BLaER1 treated with 17β-estradiol and CSF1 and Interleukin-3, amounts not matched to agents 10 nM and 100 nM (cell line): Measurements from ENCODE around the gene CXCL16.

Experiments used
- H3K27ac ChIP-seq, 11 experiments: shearing (Covaris generic); formaldehyde crosslinking; 2 replicates each; pipeline ENCODE4 v1.8.1; 2022
- H3K27me3 ChIP-seq, 11 experiments: shearing (Covaris generic); formaldehyde crosslinking; 2 replicates each; pipeline ENCODE4 v1.8.1; 2022
- H3K36me3 ChIP-seq, 11 experiments: shearing (Covaris generic); formaldehyde crosslinking; 2 replicates each; pipeline ENCODE4 v1.8.1; 2022
- H3K4me1 ChIP-seq, 10 experiments: shearing (Covaris generic); formaldehyde crosslinking; 2 replicates each; pipeline ENCODE4 v1.8.1; 2022
- H3K4me2 ChIP-seq, 11 experiments: shearing (Covaris generic); formaldehyde crosslinking; 2 replicates each; pipeline ENCODE4 v1.8.1; 2022
- H3K4me3 ChIP-seq, 10 experiments: shearing (Covaris generic); formaldehyde crosslinking; 2 replicates each; pipeline ENCODE4 v1.8.1; 2022
- H3K9ac ChIP-seq, 11 experiments: shearing (Covaris generic); formaldehyde crosslinking; 2 replicates each; pipeline ENCODE4 v1.8.1; 2022
- H3K9me3 ChIP-seq, 11 experiments: shearing (Covaris generic); formaldehyde crosslinking; replicated peaks in 1 of 11; 2 replicates each; pipeline ENCODE4 v1.8.1; 2022
- H4K20me1 ChIP-seq, 11 experiments: shearing (Covaris generic); formaldehyde crosslinking; 2 replicates each; pipeline ENCODE4 v1.8.1; 2022
- Cebpa-rat ChIP-seq, 11 experiments: shearing (Covaris generic); IDR thresholded peaks; 2 replicates each; pipeline ENCODE4 v1.8.1; 2022

Gene CXCL16

DNA sequence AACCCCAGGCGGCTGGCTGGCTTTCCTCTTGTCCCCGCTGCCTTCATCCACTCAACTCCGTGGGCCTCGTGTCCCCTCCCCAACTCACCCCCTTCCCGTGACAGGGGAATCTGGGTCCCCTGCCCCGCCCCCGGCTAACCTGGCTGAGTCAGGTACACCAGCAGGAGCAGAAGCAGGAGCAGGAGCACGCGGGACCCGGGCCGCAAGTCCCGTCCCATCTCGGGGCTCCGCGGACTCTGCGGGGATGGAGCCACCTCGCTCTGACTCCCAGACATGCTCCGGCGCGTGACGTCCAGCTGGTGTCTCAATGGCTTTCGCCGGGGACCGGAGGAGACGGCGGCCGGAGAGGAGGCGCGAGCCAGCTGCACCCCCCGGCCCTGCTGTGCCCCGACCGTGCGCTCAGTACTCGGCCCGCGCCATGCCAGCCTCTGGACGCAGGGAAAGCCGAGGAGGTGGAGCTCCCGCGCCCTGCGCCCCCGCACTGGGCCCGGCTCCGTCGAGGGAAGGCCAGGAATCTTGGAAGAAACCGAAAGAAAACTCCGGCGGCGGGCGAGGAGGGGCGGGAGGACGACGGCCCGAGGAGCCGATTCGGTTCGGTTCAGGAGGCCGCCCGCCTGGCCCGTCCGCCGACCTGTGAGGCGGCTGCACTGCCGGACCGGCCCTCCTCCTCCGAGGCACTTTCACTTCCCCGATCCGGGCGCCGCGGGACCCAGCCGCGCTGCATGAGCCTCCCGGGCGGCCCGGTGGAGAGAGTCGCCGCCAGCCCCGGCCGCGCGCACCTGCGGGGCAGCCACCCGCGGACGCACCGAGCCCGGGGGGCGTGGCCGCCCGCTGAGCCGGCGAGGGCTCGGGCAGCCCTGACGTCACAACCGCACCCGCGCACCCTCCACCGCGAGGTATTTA is at the start of gene CXCL16, which contains the start of gene ZMYND15:
TSS of gene CXCL16 (minus strand) at position 807 of the 903 bp plus-strand sequence. CDS start at position 218, 589 bp downstream.
TSS of gene ZMYND15 (plus strand) at position 712 of the 903 bp plus-strand sequence. CDS start 716 bp downstream, outside the sequence.
- peak within 1 kb of the TSS in 7 of 11 experiments; percentile 18 to 89 (median 66); a peak in 13 of 22 replicates for H3K27ac ChIP-seq
- peak within 1 kb of the TSS; percentile 44 to 96 (median 77); a peak in 21 of 22 replicates for H3K9ac ChIP-seq
- peaks cover 0 to 19% (median 0%) of the 10 kb centered on the region in 11 experiments; a peak in 8 of 22 replicates for H4K20me1 ChIP-seq
- peaks cover 0 to 28% (median 0%) of the 10 kb centered on the region in 11 experiments; a peak in 5 of 22 replicates for H3K36me3 ChIP-seq
- TF ChIP-seq Cebpa-rat (IDR thresholded peaks at IDR 0.05): no peak
- peaks cover 39 to 82% (median 72%) of the 10 kb centered on the region in 11 experiments for H3K27me3 ChIP-seq
- H3K4me2 ChIP-seq: peak within 1 kb of the TSS; percentile 85 to 100 (median 98)
- peak within 1 kb of the TSS; percentile 62 to 95 (median 72) for H3K4me3 ChIP-seq
- H3K4me1 ChIP-seq: peaks cover 33 to 75% (median 54%) of the 10 kb centered on the region in 10 experiments
- no peaks in the 10 kb centered on the region for H3K9me3 ChIP-seq

GRCh38 chr17:4788807-4789700 is 49.3 kb upstream of the CXCL16 start, which contains the start of gene GLTPD2:
Gene GLTPD2, plus strand, starts transcription at chr17:4788964. Its CDS starts 48 bp downstream, at chr17:4789012.
- H3K9ac ChIP-seq: peak within 1 kb of the TSS; percentile 76 to 96 (median 86)
- peak within 1 kb of the TSS; percentile 73 to 91 (median 81) for H3K27ac ChIP-seq
- peaks cover 0 to 24% (median 9%) of the 10 kb centered on the region in 11 experiments; a peak in 11 of 22 replicates for H4K20me1 ChIP-seq
- H3K9me3 ChIP-seq: no peaks in the 10 kb centered on the region
- peak within 1 kb of the TSS; percentile 90 to 100 (median 98) for H3K4me2 ChIP-seq
- peak within 1 kb of the TSS; percentile 68 to 87 (median 76) for H3K4me3 ChIP-seq
- H3K27me3 ChIP-seq: peaks cover 25 to 63% (median 56%) of the 10 kb centered on the region in 11 experiments
- TF ChIP-seq Cebpa-rat (IDR thresholded peaks at IDR 0.05): no peak
- H3K36me3 ChIP-seq: no peaks in the 10 kb centered on the region
- peaks cover 43 to 57% (median 51%) of the 10 kb centered on the region in 10 experiments for H3K4me1 ChIP-seq

GRCh38 chr17:4788159-4788806 is 48.6 kb upstream of the CXCL16 start:
- Histone ChIP-seq H3K9ac (peak overlapping the region in 9 of 11 experiments; percentile 82 to 96 (median 86); a peak in 14 of 22 replicates), H3K9me3 (no peaks in the 10 kb centered on the region), H3K27ac (peak overlapping the region in 4 of 11 experiments; percentile 86 to 91 (median 87); a peak in 8 of 22 replicates), H3K27me3 (peaks cover 33 to 70% (median 64%) of the 10 kb centered on the region in 11 experiments), H4K20me1 (peaks cover 0 to 24% (median 9%) of the 10 kb centered on the region in 11 experiments; a peak in 11 of 22 replicates), H3K36me3 (no peaks in the 10 kb centered on the region), H3K4me3 (peak overlapping the region; percentile 68 to 87 (median 76); a peak in 16 of 20 replicates), H3K4me1 (peaks cover 43 to 57% (median 51%) of the 10 kb centered on the region in 10 experiments), H3K4me2 (peak overlapping the region; percentile 90 to 100 (median 98))
- no peak for TF ChIP-seq Cebpa-rat (IDR thresholded peaks at IDR 0.05)

DNA sequence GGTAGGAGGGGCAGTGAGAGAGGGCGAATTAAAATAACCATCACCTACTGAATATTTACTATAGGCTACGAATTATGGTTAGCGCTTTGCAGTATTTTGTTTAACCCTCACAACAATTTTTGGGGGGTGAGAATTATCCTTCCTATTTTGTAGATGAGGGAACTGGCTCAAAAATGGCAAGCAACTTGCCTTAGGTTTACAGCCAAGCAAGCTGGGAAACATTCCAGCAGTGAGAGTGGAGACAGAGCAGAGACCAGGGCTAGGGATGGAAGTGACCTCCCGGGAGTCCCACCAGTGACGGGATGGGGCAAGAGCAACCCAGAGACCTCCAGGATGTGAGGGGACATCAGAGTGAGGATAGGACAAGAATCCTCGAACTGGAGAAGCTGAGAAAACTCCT is 46.8 kb upstream of the CXCL16 start:
- peak overlapping the region in 3 of 10 experiments; percentile 23 to 47 (median 35); a peak in 4 of 20 replicates for H3K4me3 ChIP-seq
- peak overlapping the region; percentile 9 to 100 (median 51); a peak in 16 of 22 replicates for H3K4me2 ChIP-seq
- no peak for TF ChIP-seq Cebpa-rat (IDR thresholded peaks at IDR 0.05)
- H3K9me3 ChIP-seq: no peaks in the 10 kb centered on the region
- H3K9ac ChIP-seq: peak overlapping the region in 4 of 11 experiments; percentile 2 to 49 (median 24); a peak in 4 of 22 replicates
- peaks cover 43 to 57% (median 51%) of the 10 kb centered on the region in 10 experiments for H3K4me1 ChIP-seq
- peaks cover 0 to 24% (median 9%) of the 10 kb centered on the region in 11 experiments; a peak in 11 of 22 replicates for H4K20me1 ChIP-seq
- H3K27me3 ChIP-seq: peaks cover 45 to 80% (median 77%) of the 10 kb centered on the region in 11 experiments
- no peaks in the 10 kb centered on the region for H3K36me3 ChIP-seq
- H3K27ac ChIP-seq: peak overlapping the region in 2 of 11 experiments; percentile 30 to 34; a peak in 5 of 22 replicates

GRCh38 chr17:4786106-4786511 is 46.4 kb upstream of the CXCL16 start, which contains the start of gene VMO1:
Gene VMO1, minus strand, starts transcription at chr17:4786364. Its CDS starts 12 bp downstream, at chr17:4786352.
- Histone ChIP-seq H3K4me3 (peak within 1 kb of the TSS in 5 of 10 experiments; percentile 23 to 47 (median 27); a peak in 12 of 20 replicates), H3K9ac (peak within 1 kb of the TSS in 4 of 11 experiments; percentile 2 to 49 (median 24); a peak in 4 of 22 replicates), H3K9me3 (no peaks in the 10 kb centered on the region)

DNA sequence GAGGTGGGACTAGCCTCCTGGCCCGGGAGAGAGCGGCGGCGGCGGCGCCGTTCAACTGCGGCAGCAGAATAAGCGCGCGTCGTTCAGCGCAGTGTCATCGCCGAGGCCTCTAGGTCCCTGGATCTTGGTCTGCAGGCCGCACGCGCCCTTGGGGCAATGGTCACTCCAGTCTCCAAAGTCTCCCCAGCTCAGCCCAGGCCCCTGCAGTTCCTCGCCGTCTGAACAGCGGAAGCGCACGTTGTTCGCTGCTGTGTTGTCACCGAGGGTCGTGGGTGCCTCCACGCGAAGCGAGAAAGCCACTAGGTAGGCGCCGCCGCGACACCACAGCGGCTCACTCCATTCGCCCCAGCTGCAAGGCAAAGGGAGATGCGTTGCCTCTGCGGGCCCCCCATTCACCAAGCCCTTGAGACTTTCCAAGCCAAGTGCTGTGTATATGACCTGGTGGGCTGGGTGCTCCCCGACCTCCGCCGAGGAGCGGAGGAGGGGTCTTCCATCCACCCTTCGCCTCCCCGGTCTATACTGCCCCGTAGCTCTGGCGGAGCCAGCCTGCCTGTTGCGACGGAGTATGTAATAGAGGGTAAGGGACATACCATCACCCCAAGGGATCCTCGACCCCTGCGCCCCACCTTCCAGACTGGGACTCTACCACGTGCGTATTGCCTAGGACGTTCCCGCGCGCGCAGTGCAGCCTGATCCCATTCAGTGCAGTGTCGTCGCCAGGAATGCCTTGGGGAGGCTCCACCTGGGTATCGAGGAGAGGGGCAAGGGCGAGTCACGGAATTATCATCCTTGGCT is 45.8 kb upstream of the CXCL16 start:
- TF ChIP-seq Cebpa-rat (IDR thresholded peaks at IDR 0.05): no peak
- Histone ChIP-seq H3K9ac (peak overlapping the region in 2 of 11 experiments; percentile 36 to 49; a peak in 3 of 22 replicates), H3K4me1 (peaks cover 39 to 49% (median 44%) of the 10 kb centered on the region in 10 experiments), H3K4me2 (peak overlapping the region; percentile 28 to 100 (median 51); a peak in 17 of 22 replicates), H3K9me3 (no peaks in the 10 kb centered on the region), H3K27ac (peak overlapping the region in 2 of 11 experiments; percentile 7 to 30; a peak in 1 of 22 replicates), H3K4me3 (peak overlapping the region in 5 of 10 experiments; percentile 23 to 47 (median 27); a peak in 12 of 20 replicates), H3K27me3 (peaks cover 45 to 80% (median 77%) of the 10 kb centered on the region in 11 experiments), H3K36me3 (no peaks in the 10 kb centered on the region), H4K20me1 (peaks cover 0 to 24% (median 9%) of the 10 kb centered on the region in 11 experiments; a peak in 11 of 22 replicates)

More at GRCh38 chr17:4786106-4786511, 46.4 kb upstream of the CXCL16 start, which contains the start of gene VMO1:
- peak within 1 kb of the TSS in 3 of 11 experiments; percentile 7 to 91 (median 34); a peak in 5 of 22 replicates for H3K27ac ChIP-seq
- H3K27me3 ChIP-seq: peaks cover 45 to 80% (median 77%) of the 10 kb centered on the region in 11 experiments
- peaks cover 43 to 55% (median 50%) of the 10 kb centered on the region in 10 experiments for H3K4me1 ChIP-seq
- no peak for TF ChIP-seq Cebpa-rat (IDR thresholded peaks at IDR 0.05)
- H3K36me3 ChIP-seq: no peaks in the 10 kb centered on the region
- peak within 1 kb of the TSS; percentile 28 to 100 (median 51); a peak in 17 of 22 replicates for H3K4me2 ChIP-seq
- peaks cover 0 to 24% (median 9%) of the 10 kb centered on the region in 11 experiments; a peak in 11 of 22 replicates for H4K20me1 ChIP-seq
